Fibroblast of lung (primary cell): Measurements from ENCODE around the gene VGLL4.

ENCODE experiments used
- CTCF ChIP-seq, 2 donors: IDR thresholded peaks in 1 of 2; conservative IDR thresholded peaks in 1 of 2; 1 replicate in 1 of 2; 2 replicates in 1 of 2; pipeline ENCODE4 v1.5.1; 2011 to 2012; ENCODE audit warnings: low read length in 2 of 2, control low read depth in 1 of 2, inconsistent platforms in 1 of 2, low read depth in 1 of 2, mild to moderate bottlenecking in 1 of 2
- EZH2 ChIP-seq: IDR thresholded peaks from 2 replicates; pipeline ENCODE4 v1.5.1; 2012; ENCODE audit warnings: low read length, control low read depth, mild to moderate bottlenecking; ENCODE audit errors: missing control alignments

- TF ChIP-seq CTCF (conservative IDR thresholded peaks at IDR 0.05 in 1 of 2, IDR thresholded peaks at IDR 0.05 in 1 of 2; ENCODE audit: low read depth in 1 of 2, low read length in 2 of 2): no peak
- TF ChIP-seq EZH2: no peak
Observed at GRCh38 chr3:11689749-11690148, 46.0 kb upstream of the VGLL4 start.
